HG02938 (cell line): ENCODE results near the gene PATZ1.

Source experiments
- ATAC-seq: cut with Tn5 transposase; IDR thresholded peaks from one replicate; pipeline ENCODE4 v1.9.1; 2021; ENCODE audit warnings: mild to moderate bottlenecking, moderate library complexity; ENCODE audit not compliant: unreplicated experiment

The PATZ1 gene

DNA sequence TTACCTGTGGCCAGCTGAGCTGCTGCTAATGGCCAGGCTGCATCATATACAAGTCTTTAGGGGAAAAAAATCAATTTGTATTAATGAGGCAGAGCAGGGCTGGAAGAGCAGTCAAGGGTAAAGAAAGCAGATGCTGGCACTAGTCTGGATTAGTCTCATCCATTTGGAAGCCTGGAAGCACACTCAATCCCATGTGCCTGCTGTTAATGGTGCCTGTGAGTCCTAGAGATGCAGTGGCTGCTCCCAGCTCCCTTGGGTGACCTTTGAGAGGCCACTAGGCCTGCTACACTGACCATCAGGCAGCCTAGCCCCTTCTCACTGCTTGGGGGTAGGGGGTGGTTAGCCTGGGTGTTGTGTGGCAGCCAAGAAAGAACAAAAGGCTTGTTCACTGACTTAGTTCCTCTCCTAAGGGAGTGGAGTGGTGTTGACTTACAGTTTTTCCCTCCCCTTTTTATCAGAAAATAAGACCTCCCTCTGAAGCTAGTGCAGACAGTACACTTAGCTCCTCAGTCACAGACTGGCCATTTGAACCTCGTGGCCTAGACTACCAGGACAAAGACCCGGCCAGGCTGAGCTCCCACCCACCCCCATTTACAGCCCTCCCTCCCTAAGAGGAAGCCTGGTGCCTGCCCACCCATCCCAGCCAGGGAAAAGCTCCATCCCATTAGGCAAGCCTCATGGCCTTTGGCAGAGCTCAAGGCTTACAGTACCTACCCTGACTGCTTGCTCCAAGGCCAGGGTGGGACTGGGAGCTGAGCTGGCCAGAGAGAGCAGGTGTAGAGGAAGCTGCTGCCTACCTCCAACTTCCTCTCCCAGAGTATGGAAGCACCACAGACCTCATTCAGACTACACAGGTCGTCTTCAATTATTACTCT lies 61.6 kb downstream of the PATZ1 start:
- no peak for ATAC-seq

DNA sequence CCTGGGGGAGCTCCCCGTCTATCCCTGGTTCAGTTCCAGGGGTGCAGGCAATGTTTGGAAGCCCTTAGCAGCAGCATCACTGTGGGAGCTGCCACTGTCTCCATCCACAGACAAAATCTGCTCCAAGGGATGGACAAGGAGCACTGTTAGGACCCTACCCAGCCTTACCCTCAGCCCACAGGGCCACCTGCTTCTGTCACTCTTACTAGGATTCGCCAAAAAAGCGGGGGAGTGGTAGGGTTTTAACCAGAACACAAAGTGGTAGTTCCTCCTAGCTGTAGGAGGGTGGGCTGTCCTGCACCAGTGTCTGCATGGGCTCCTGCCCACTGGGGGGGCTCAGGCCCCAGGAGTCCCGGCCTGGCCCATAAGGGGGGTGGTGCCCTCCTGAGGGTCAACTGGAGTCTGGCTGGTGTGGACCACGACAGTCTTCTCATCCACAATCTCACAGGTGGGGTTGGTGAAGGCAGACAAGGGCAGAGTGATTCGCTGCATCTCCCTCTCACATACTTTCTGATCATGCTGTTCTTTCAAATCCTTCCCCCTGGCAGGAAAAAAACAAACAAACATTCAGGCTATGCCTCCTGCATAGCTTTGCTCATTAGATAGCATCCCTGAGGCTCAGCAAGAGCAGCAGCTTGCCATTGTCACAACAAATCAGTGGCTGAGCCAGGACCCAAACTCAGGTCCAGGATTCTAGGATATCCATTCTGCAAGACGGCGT lies 63.2 kb downstream of the PATZ1 start:
- no peak for ATAC-seq

DNA sequence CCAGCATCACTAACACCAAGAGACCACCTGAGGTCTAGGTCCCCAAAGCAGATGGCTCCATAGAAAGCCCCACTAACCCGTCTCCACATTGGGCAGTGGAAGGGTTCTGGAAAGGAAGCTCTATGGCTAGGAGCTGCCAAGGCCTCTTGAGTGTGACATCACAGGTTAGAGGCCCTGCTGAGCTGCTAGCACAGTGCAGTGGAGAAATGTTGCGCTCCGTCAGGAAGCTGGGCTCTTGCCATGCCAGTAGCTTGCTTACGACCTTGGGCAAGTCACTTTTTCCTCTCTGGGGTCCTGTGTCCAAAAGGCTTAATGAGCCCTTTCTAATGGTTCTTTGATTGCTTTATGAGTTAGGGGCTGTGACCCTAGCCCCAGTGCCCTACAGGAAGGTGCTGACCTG lies 64.4 kb downstream of the PATZ1 start:
- no peak for ATAC-seq

DNA sequence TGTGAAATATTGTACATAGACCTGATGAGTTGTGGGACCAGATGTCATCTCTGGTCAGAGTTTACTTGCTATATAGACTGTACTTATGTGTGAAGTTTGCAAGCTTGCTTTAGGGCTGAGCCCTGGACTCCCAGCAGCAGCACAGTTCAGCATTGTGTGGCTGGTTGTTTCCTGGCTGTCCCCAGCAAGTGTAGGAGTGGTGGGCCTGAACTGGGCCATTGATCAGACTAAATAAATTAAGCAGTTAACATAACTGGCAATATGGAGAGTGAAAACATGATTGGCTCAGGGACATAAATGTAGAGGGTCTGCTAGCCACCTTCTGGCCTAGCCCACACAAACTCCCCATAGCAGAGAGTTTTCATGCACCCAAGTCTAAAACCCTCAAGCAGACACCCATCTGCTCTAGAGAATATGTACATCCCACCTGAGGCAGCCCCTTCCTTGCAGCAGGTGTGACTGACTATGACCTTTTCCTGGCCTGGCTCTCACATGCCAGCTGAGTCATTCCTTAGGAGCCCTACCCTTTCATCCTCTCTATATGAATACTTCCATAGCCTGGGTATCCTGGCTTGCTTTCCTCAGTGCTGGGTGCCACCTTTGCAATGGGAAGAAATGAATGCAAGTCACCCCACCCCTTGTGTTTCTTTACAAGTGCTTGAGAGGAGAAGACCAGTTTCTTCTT lies 66.2 kb downstream of the PATZ1 start:
- ATAC-seq: no peak

DNA sequence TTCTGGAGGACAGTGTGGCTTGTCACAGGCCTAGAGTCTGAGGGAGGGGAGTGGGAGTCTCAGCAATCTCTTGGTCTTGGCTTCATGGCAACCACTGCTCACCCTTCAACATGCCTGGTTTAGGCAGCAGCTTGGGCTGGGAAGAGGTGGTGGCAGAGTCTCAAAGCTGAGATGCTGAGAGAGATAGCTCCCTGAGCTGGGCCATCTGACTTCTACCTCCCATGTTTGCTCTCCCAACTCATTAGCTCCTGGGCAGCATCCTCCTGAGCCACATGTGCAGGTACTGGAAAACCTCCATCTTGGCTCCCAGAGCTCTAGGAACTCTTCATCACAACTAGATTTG lies 66.8 kb downstream of the PATZ1 start:
- ATAC-seq: no peak

DNA sequence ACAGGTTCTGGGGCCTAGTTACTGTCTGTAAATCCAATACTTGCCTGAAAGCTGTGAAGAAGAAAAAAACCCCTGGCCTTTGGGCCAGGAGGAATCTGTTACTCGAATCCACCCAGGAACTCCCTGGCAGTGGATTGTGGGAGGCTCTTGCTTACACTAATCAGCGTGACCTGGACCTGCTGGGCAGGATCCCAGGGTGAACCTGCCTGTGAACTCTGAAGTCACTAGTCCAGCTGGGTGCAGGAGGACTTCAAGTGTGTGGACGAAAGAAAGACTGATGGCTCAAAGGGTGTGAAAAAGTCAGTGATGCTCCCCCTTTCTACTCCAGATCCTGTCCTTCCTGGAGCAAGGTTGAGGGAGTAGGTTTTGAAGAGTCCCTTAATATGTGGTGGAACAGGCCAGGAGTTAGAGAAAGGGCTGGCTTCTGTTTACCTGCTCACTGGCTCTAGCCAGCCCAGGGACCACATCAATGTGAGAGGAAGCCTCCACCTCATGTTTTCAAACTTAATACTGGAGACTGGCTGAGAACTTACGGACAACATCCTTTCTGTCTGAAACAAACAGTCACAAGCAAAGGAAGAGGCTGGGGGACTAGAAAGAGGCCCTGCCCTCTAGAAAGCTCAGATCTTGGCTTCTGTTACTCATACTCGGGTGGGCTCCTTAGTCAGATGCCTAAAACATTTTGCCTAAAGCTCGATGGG lies 67.4 kb downstream of the PATZ1 start:
- no peak for ATAC-seq

DNA sequence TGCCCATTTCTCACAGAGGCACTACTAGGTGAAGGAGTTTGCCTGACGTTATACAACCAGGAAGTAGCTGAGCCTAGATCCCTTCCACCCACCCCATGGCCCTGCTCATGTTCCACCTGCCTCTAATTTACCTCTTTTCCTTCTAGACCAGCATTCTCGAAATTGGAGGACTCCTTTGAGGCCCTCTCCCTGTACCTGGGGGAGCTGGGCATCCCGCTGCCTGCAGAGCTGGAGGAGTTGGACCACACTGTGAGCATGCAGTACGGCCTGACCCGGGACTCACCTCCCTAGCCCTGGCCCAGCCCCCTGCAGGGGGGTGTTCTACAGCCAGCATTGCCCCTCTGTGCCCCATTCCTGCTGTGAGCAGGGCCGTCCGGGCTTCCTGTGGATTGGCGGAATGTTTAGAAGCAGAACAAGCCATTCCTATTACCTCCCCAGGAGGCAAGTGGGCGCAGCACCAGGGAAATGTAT lies 68.0 kb downstream of the PATZ1 start:
- no peak for ATAC-seq

DNA sequence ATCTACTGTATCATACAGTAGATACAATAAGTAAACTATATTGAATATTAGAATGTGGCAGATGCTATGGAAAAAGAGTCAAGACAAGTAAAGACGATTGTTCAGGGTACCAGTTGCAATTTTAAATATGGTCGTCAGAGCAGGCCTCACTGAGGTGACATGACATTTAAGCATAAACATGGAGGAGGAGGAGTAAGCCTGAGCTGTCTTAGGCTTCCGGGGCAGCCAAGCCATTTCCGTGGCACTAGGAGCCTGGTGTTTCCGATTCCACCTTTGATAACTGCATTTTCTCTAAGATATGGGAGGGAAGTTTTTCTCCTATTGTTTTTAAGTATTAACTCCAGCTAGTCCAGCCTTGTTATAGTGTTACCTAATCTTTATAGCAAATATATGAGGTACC lies 68.4 kb downstream of the PATZ1 start:
- ATAC-seq: no peak

DNA sequence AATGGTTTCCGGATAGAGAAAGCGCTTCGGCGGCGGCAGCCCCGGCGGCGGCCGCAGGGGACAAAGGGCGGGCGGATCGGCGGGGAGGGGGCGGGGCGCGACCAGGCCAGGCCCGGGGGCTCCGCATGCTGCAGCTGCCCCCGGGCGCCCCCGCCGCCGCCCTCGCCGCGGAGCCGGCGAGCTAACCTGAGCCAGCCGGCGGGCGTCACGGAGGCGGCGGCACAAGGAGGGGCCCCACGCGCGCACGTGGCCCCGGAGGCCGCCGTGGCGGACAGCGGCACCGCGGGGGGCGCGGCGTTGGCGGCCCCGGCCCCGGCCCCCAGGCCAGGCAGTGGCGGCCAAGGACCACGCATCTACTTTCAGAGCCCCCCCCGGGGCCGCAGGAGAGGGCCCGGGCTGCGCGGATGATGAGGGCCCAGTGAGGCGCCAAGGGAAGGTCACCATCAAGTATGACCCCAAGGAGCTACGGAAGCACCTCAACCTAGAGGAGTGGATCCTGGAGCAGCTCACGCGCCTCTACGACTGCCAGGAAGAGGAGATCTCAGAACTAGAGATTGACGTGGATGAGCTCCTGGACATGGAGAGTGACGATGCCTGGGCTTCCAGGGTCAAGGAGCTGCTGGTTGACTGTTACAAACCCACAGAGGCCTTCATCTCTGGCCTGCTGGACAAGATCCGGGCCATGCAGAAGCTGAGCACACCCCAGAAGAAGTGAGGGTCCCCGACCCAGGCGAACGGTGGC lies 69.5 kb downstream of the PATZ1 start:
- no peak for ATAC-seq
